Measurements from ENCODE around the gene HOMEZ.
A peak's percentile ranks its signal among the peaks of the same experiment; 100 is the strongest.
"Not testable (repeated sequence)": the region's sequence is repeated elsewhere in the genome, so short reads cannot be mapped to it uniquely, and the experiment has no call there.

The HOMEZ gene

GRCh38 chr14:23286020-23286901 lies at the start of gene HOMEZ:
Gene HOMEZ (minus strand): TSS chr14:23286132. CDS start chr14:23285952, 180 bp downstream.
- peak; percentile 96 to 99 (median 97) for DNase-seq (ENCODE audit: low read depth in 3 of 3)

GRCh38 chr14:23335623-23336022 lies 49.7 kb upstream of the HOMEZ start:
- no peak for DNase-seq (ENCODE audit: low read depth in 3 of 3)

GRCh38 chr14:23327947-23328744 lies 42.2 kb upstream of the HOMEZ start:
- DNase-seq (ENCODE audit: low read depth in 3 of 3) = peak; percentile 34 to 65 (median 57)

GRCh38 chr14:23326491-23327332 lies 40.8 kb upstream of the HOMEZ start:
- DNase-seq (ENCODE audit: low read depth in 3 of 3) = no peak

- not testable (repeated sequence) for DNase-seq (ENCODE audit: low read depth in 3 of 3)
Observed at GRCh38 chr14:23325746-23326145, 39.8 kb upstream of the HOMEZ start.

- DNase-seq (ENCODE audit: low read depth in 3 of 3) = no peak
Observed at GRCh38 chr14:23324993-23325392, 39.1 kb upstream of the HOMEZ start.

- no peak for DNase-seq (ENCODE audit: low read depth in 3 of 3)
Observed at GRCh38 chr14:23324455-23324846, 38.5 kb upstream of the HOMEZ start.

GRCh38 chr14:23323838-23324454 lies 38.0 kb upstream of the HOMEZ start:
- DNase-seq (ENCODE audit: low read depth in 3 of 3) = no peak

- no peak for DNase-seq (ENCODE audit: low read depth in 3 of 3)
Observed at GRCh38 chr14:23322568-23323517, 36.9 kb upstream of the HOMEZ start.

- peak; percentile 31 to 58 (median 34) for DNase-seq (ENCODE audit: low read depth in 3 of 3)
Observed at GRCh38 chr14:23321572-23322547, 35.9 kb upstream of the HOMEZ start.

GRCh38 chr14:23320584-23321571 lies 34.9 kb upstream of the HOMEZ start, which contains the start of gene PABPN1:
Gene PABPN1 (plus strand): TSS chr14:23321457. CDS start chr14:23321470, 13 bp downstream.
- peak; percentile 92 to 96 (median 95) for DNase-seq (ENCODE audit: low read depth in 3 of 3)

- DNase-seq (ENCODE audit: low read depth in 3 of 3) = no peak
Observed at GRCh38 chr14:23319746-23320583, 34.0 kb upstream of the HOMEZ start.

GRCh38 chr14:23316300-23316699 lies 30.4 kb upstream of the HOMEZ start:
- DNase-seq (ENCODE audit: low read depth in 3 of 3) = no peak

GRCh38 chr14:23310546-23310945 lies 24.6 kb upstream of the HOMEZ start:
- DNase-seq (ENCODE audit: low read depth in 3 of 3) = no peak

- no peak for DNase-seq (ENCODE audit: low read depth in 3 of 3)
Observed at GRCh38 chr14:23308721-23309445, 23.0 kb upstream of the HOMEZ start.
